Renal pelvis (tissue), 4 donors: Measurements from ENCODE around the gene BAAT. TPM values are rescaled to one million over a fixed set of nuclear protein-coding genes. Genes with fewer than 3 reads are reported as not detected.

Experiments
- DNase-seq: peaks from one replicate; pipeline ENCODE4 v3.0.0-alpha.2; 2013
- polyA plus RNA-seq, 3 donors: library from polyadenylated mRNA; unstranded; fragments of 120-200 nt; gene quantifications; one replicate each; pipeline ENCODE4 v1.2.1, GENCODE V29; 2013; ENCODE audit not compliant: insufficient read length in 3 of 3

BAAT gene
- polyA plus RNA-seq, 3 donors = 0.31 to 0.47 (median 0.42) TPM

GRCh38 chr9:101398930-101399642, 14.3 kb upstream of the BAAT start:
- DNase-seq = no peak

GRCh38 chr9:101398068-101398929, 13.5 kb upstream of the BAAT start, which contains the start of the genes MRPL50 and ZNF189:
TSS of gene MRPL50 (minus strand) at chr9:101398618. CDS start at chr9:101398592, 26 bp downstream.
TSS of gene ZNF189 (plus strand) at chr9:101398851. CDS start at chr9:101399157, 306 bp downstream.
- peak; percentile 100 for DNase-seq

- DNase-seq = peak; percentile 15
Observed at GRCh38 chr9:101397746-101398067, 12.9 kb upstream of the BAAT start.

- no peak for DNase-seq
Observed at GRCh38 chr9:101394687-101395086, 9.9 kb upstream of the BAAT start.

GRCh38 chr9:101393135-101393534, 8.3 kb upstream of the BAAT start:
- DNase-seq = no peak

GRCh38 chr9:101388507-101388993, 3.7 kb upstream of the BAAT start:
- DNase-seq = no peak

GRCh38 chr9:101387871-101388506, 3.2 kb upstream of the BAAT start:
- DNase-seq = no peak

GRCh38 chr9:101383361-101383760, 1.4 kb downstream of the BAAT start:
- DNase-seq = no peak

GRCh38 chr9:101381833-101382342, 2.9 kb downstream of the BAAT start:
- no peak for DNase-seq

GRCh38 chr9:101381118-101381517, 3.7 kb downstream of the BAAT start:
- DNase-seq = no peak

- no peak for DNase-seq
Observed at GRCh38 chr9:101380295-101380694, 4.5 kb downstream of the BAAT start.

- no peak for DNase-seq
Observed at GRCh38 chr9:101376111-101376848, 8.5 kb downstream of the BAAT start.

- DNase-seq = no peak
Observed at GRCh38 chr9:101375546-101375945, 9.3 kb downstream of the BAAT start.

- DNase-seq = no peak
Observed at GRCh38 chr9:101372327-101373118, 12.3 kb downstream of the BAAT start.

- no peak for DNase-seq
Observed at GRCh38 chr9:101371813-101372212, 13.0 kb downstream of the BAAT start.

- DNase-seq = no peak
Observed at GRCh38 chr9:101369884-101370531, 14.8 kb downstream of the BAAT start.

- DNase-seq = no peak
Observed at GRCh38 chr9:101369286-101369685, 15.5 kb downstream of the BAAT start.

- no peak for DNase-seq
Observed at GRCh38 chr9:101367323-101367722, 17.5 kb downstream of the BAAT start.

- no peak for DNase-seq
Observed at GRCh38 chr9:101366038-101366756, 18.6 kb downstream of the BAAT start.
